Liver (tissue), 3 donors: Measurements from ENCODE around the gene COPZ1.

ENCODE experiments used
- CTCF ChIP-seq: fragments of 150-350 bp; IDR thresholded peaks from 2 replicates; pipeline ENCODE4 v1.5.1; 2017; ENCODE audit warnings: improper control_type of control experiment, low read depth, low read length; ENCODE audit not compliant: missing input control
- FOXA1 ChIP-seq: IDR thresholded peaks from 2 replicates; pipeline ENCODE4 v1.6.1; 2016; ENCODE audit warnings: antibody characterized with exemption
- MAX ChIP-seq: IDR thresholded peaks from 2 replicates; pipeline ENCODE4 v1.6.1; 2016; ENCODE audit warnings: antibody characterized with exemption
- RAD21 ChIP-seq, 2 donors: IDR thresholded peaks; 2 replicates each; pipeline ENCODE4 v1.6.1; 2016; ENCODE audit warnings: antibody characterized with exemption in 2 of 2, mild to moderate bottlenecking in 2 of 2
- RXRA ChIP-seq, 2 donors: IDR thresholded peaks; 2 replicates each; pipeline ENCODE4 v1.6.1; 2017 to 2018; ENCODE audit warnings: antibody characterized with exemption in 2 of 2, mild to moderate bottlenecking in 1 of 2
- SP1 ChIP-seq: IDR thresholded peaks from 2 replicates; pipeline ENCODE4 v1.6.1; 2018; ENCODE audit warnings: antibody characterized with exemption, mild to moderate bottlenecking
- TAF1 ChIP-seq: conservative IDR thresholded peaks from 2 replicates; pipeline ENCODE4 v1.6.1; 2016; ENCODE audit warnings: antibody characterized with exemption, mild to moderate bottlenecking
- YY1 ChIP-seq: IDR thresholded peaks from 2 replicates; pipeline ENCODE4 v1.6.1; 2016; ENCODE audit warnings: antibody characterized with exemption, mild to moderate bottlenecking
- ZBTB33 ChIP-seq: IDR thresholded peaks from 2 replicates; pipeline ENCODE4 v1.6.1; 2016; ENCODE audit warnings: antibody characterized with exemption
- donor health status: healthy.
- donor health status: healthy.

GRCh38 chr12:54370171-54370730, 45.3 kb downstream of the COPZ1 start:
- no peak for TF ChIP-seq SP1
- peak; percentile 83 for TF ChIP-seq CTCF
- TF ChIP-seq ZBTB33: no peak
- TF ChIP-seq RAD21 (IDR thresholded peaks at IDR 0.05): peak; percentile 50 to 73
- no peak for TF ChIP-seq MAX
- TF ChIP-seq TAF1: no peak
- no peak for TF ChIP-seq YY1
- no peak for TF ChIP-seq FOXA1
- no peak for TF ChIP-seq RXRA (IDR thresholded peaks at IDR 0.05)
